GOT3 (cell line): ENCODE data around the gene PTPRF.
"Not testable (repeated sequence)": the region's sequence is repeated elsewhere in the genome, so short reads cannot be mapped to it uniquely, and the experiment has no call there.

Experiments
- DNase-seq: peaks from one replicate; lab custom pipeline; 2025; ENCODE audit warnings: mixed read lengths; lab: John Stamatoyannopoulos, UW

PTPRF gene

DNA sequence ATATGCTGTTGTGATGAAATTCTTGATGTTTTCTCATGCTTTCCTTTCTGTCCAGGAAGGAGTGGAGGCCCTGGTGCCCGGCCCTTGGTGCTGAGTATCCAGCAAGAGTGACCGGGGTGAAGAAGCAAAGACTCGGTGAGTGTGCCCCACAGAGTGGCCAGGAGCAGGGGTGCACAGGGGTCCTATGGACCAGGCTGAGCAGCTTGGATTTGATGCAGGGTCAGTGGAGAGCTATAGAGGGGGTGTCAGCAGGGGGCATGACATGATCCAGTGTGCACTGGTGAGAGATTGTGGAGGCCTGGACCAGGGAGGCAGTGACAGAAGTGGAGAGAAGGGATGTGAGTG lies 7.4 kb downstream of the PTPRF start:
- no peak for DNase-seq

GRCh38 chr1:43538969-43539368 lies 8.3 kb downstream of the PTPRF start:
- no peak for DNase-seq

DNA sequence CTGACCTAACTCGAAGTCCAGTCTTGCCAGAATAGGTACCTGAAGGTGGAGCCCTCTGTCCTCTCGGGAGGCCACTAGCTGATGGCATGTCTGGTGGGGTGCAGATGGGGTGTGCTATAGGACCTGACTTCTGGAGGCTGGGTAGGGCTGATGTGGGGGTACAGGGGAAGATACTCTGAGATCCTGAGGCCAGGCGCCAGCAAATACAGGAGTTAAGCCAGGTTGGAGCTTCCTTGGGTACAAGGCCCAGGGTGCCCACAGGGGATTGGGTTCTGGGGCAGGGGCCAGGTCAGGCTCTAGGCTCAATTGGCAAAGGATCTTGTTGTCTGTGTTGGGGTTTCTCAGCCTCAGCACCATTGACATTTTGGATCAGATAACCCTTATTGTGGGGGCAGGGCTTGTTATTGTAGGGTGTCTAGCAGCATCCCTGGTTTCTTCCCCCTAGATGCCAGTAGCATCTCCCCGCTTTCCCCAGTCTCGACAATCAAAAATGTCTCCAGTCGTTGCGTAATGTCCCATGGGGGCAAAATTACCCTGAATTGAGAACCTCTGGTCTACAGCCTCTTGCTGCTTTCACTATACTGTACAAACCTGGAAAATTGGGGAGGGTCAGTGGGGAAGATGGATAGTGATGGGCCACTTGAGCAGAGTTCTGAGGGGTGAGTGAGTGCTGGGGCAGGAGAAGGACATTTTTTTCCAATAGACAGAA lies 9.2 kb downstream of the PTPRF start:
- DNase-seq = no peak

GRCh38 chr1:43540653-43541071 lies 10.0 kb downstream of the PTPRF start:
- DNase-seq = no peak

GRCh38 chr1:43541141-43541540 lies 10.5 kb downstream of the PTPRF start:
- no peak for DNase-seq

- DNase-seq = no peak
Observed at GRCh38 chr1:43541721-43542401, 11.2 kb downstream of the PTPRF start.

DNA sequence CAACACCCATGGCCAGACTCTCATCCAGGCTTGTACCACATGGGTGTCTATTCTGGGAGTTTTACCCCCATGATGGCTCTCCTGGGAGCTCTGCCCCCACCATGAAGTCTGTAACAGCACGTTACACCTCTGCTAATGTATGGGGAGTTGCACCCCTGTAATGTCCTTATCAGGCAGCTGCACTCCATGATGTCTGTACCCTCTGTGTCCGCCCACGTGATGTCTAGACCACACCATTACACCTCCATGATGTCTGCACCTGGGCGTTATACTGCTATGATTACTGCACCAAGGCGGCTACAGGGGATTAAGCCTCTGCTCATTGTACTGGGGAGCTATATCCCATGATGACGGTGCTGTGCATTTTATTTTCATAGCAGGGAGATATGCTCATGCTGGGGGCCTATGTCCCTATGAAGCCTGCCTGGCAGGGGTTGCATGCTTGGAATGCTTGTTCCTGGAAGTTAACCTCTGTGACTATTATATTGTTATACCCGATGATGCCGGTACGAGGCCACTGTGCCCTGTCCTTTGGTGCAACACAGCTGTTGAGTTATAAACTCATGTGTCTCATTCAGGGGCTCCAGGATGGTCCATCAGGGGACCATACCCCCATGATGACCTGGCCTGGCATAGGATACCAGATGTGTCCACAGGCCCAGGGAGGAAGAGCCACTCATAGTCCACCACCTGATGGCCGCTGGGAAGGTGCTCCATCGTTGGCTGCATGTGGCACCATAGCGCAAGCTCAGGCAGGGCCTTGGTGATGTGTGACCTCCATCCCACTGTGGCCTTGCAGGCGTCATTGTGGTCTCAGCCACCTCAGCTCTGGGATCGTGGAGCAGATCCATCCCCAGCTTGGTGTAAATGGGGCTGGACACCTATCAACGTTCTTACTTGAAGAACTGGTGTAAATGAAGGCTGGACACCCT lies 12.1 kb downstream of the PTPRF start:
- DNase-seq = no peak

GRCh38 chr1:43543567-43543966 lies 12.9 kb downstream of the PTPRF start:
- no peak for DNase-seq

- no peak for DNase-seq
Observed at GRCh38 chr1:43545339-43545694, 14.6 kb downstream of the PTPRF start.

DNA sequence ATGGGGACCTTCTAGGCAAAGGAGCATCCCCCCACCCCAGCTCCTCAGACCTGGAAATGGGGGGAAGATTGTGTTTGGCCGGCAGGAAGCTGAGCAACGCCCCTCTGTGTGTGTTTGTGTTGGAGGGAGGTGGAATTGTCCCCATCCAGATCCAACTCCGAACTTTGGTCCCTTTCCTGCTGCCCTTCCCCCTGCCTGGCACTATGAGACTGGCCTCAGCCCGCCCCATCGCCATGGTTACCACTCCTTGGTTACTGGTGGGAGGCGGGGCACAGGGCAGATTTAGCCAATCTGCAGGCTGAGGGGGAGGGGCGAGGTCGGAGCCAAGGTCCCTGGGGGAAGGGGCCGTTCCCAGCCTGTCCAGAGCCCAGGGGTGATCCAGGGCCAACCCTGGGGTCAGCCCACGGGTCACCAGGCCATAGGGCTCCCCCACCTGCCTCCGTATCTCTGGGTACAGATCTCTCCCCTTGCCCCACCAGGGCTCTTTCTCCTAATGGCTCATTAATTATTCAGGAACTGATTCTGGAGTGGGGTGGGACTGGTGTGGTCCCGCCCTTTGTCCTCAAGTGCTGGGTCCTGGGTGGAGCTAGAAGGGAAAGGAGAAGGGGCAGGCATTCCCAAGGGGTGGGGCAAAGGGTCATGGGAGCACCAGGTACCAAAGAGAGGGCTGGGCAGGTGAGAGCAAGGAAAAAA lies 15.2 kb downstream of the PTPRF start:
- no peak for DNase-seq

- no peak for DNase-seq
Observed at GRCh38 chr1:43546388-43547100, 15.9 kb downstream of the PTPRF start.

GRCh38 chr1:43547538-43548072 lies 16.9 kb downstream of the PTPRF start:
- DNase-seq = no peak

DNA sequence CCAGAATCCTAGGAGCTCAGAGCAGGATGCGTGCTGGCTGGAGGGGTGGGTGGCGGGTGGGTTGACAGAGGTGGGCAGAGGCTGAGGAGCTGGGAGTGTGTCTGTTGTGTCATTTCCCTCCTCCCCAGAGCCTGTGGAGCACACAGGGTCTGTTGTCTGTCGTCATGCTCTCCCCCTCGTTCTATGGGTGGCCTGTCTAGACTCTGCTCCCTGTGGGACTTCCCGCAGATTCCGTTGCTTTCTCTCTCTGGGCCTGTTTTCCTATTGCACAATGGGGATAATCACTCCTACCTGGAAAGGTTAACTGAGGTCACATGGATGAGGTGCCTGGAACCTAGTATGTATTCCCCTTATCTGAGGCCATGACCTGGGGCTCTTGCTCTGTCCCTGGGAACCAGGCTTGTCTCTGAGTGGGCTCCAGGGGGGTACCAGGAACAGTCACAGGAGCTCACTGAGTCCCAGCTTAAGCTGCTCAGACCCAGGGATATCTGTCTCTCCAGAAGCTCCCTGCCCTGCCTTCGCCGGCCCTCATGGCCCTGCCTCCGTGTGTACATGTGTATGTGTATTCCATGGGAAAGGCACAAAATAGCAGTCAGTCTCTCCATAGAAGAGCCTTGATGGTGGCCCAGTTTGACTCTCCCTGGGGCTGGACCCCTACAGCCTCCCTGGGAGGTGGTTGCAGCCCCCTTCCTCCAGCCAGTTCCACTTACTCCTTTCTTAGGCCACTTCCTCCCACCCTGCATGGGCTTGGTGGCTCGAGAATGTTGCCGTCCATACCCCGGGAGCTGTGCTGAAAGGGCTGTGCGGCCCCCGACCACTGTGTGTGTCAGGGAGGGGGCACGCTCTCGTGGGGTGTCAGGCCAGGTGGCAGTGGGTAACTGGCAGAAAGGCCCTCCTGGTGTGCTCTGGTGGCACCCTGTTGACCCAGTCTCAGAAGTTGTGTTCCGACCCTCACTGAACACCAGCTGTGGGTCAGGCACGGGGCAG lies 17.9 kb downstream of the PTPRF start:
- no peak for DNase-seq

DNA sequence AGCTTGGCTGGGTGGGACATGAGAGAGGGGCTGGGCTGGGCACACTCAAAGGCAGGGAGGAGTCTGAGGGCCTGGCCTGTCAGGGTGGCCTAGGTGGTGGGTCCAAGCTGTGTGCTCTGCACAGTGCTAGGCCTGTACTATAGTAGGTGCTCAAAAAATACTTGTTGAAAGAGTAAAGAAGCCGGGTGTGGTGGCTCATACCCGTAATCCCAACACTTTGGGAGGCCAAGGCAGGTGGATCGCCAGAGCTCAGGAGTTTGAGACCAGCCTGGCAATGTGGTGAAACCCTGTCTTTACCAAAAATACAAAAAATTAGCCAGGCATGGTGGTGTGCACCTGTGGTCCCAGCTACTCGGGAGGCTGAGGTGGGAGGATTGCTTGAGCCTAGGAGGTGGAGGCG lies 18.7 kb downstream of the PTPRF start:
- not testable (repeated sequence) for DNase-seq

GRCh38 chr1:43549921-43550597 lies 19.4 kb downstream of the PTPRF start:
- no peak for DNase-seq

GRCh38 chr1:43550598-43551246 lies 20.0 kb downstream of the PTPRF start:
- no peak for DNase-seq

- DNase-seq = no peak
Observed at GRCh38 chr1:43551396-43551888, 20.8 kb downstream of the PTPRF start.

GRCh38 chr1:43552059-43552742 lies 21.5 kb downstream of the PTPRF start:
- no peak for DNase-seq
